ENCODE data around the gene BICRA.
"Not testable (repeated sequence)": the region's sequence is repeated elsewhere in the genome, so short reads cannot be mapped to it uniquely, and the experiment has no call there.

The BICRA gene

GRCh38 chr19:47572635-47573034 is 36.3 kb upstream of the BICRA start:
- TF ChIP-seq CTCF (IDR thresholded peaks at IDR 0.05) = no peak
- peaks cover 21% of the 10 kb centered on the region for H3K4me1 Mint-ChIP-seq
- H3K27ac Mint-ChIP-seq = no peak overlapping the region
- no peak for DNase-seq
- H3K27me3 Mint-ChIP-seq (ENCODE audit: low read depth, poor library complexity) = peaks cover 11% of the 10 kb centered on the region
- no peaks in the 10 kb centered on the region for H3K36me3 Mint-ChIP-seq (ENCODE audit: low read depth)
- H3K9me3 Mint-ChIP-seq = no peaks in the 10 kb centered on the region
- no peak overlapping the region for H3K4me3 Mint-ChIP-seq

- no peaks in the 10 kb centered on the region for H3K36me3 Mint-ChIP-seq (ENCODE audit: low read depth)
- H3K9me3 Mint-ChIP-seq = no peaks in the 10 kb centered on the region
- no peak within 1 kb of the TSS for H3K4me3 Mint-ChIP-seq
- no peak for DNase-seq
- peaks cover 16% of the 10 kb centered on the region for H3K4me1 Mint-ChIP-seq
- no peak within 1 kb of the TSS for H3K27ac Mint-ChIP-seq
- H3K27me3 Mint-ChIP-seq (ENCODE audit: low read depth, poor library complexity) = peaks cover 8% of the 10 kb centered on the region
- TF ChIP-seq CTCF (IDR thresholded peaks at IDR 0.05) = no peak
Observed at GRCh38 chr19:47573071-47574026, 35.6 kb upstream of the BICRA start, which contains the start of gene ZNF541. Gene ZNF541 (minus strand): TSS chr19:47573148. CDS start chr19:47555856, 17,292 bp downstream.

- peaks cover 3% of the 10 kb centered on the region for H3K9me3 Mint-ChIP-seq
- no peak for TF ChIP-seq CTCF (IDR thresholded peaks at IDR 0.05)
- no peak overlapping the region for H3K4me3 Mint-ChIP-seq
- no peak for DNase-seq
- H3K27me3 Mint-ChIP-seq (ENCODE audit: low read depth, poor library complexity) = peaks cover 23% of the 10 kb centered on the region
- no peak overlapping the region for H3K27ac Mint-ChIP-seq
- no peaks in the 10 kb centered on the region for H3K4me1 Mint-ChIP-seq
- H3K36me3 Mint-ChIP-seq (ENCODE audit: low read depth) = no peaks in the 10 kb centered on the region
Observed at GRCh38 chr19:47580397-47580796, 28.5 kb upstream of the BICRA start.

- no peaks in the 10 kb centered on the region for H3K4me1 Mint-ChIP-seq
- H3K9me3 Mint-ChIP-seq = peaks cover 13% of the 10 kb centered on the region
- peaks cover 26% of the 10 kb centered on the region for H3K27me3 Mint-ChIP-seq (ENCODE audit: low read depth, poor library complexity)
- TF ChIP-seq CTCF (IDR thresholded peaks at IDR 0.05) = no peak
- no peaks in the 10 kb centered on the region for H3K36me3 Mint-ChIP-seq (ENCODE audit: low read depth)
- no peak overlapping the region for H3K27ac Mint-ChIP-seq
- DNase-seq = no peak
- no peak overlapping the region for H3K4me3 Mint-ChIP-seq
Observed at GRCh38 chr19:47581605-47582319, 27.2 kb upstream of the BICRA start.

GRCh38 chr19:47582320-47582909 is 26.5 kb upstream of the BICRA start:
- no peak for TF ChIP-seq CTCF (IDR thresholded peaks at IDR 0.05)
- Mint-ChIP-seq H3K27ac (no peak overlapping the region), H3K4me3 (no peak overlapping the region), H3K4me1 (no peaks in the 10 kb centered on the region), H3K27me3 (ENCODE audit: low read depth, poor library complexity) (peaks cover 26% of the 10 kb centered on the region), H3K9me3 (peaks cover 17% of the 10 kb centered on the region), H3K36me3 (ENCODE audit: low read depth) (no peaks in the 10 kb centered on the region)
- DNase-seq = no peak

GRCh38 chr19:47583161-47583560 is 25.8 kb upstream of the BICRA start:
- H3K4me3 Mint-ChIP-seq; H3K27ac Mint-ChIP-seq; DNase-seq; H3K4me1 Mint-ChIP-seq; H3K36me3 Mint-ChIP-seq (ENCODE audit: low read depth): not testable (repeated sequence)
- H3K9me3 Mint-ChIP-seq = peaks cover 24% of the 10 kb centered on the region
- H3K27me3 Mint-ChIP-seq (ENCODE audit: low read depth, poor library complexity) = peaks cover 28% of the 10 kb centered on the region
